Stimulated activated CD4-positive, alpha-beta T cell treated with anti-CD3 and anti-CD28 coated beads, Interleukin-15, amount 100 ng/mL, for 48 hours (primary cell): ENCODE data around the gene HOMER3.

Experiments
- DNase-seq, 2 donors: peaks; one replicate each; pipeline ENCODE4 v3.0.0-alpha.2; 2020; ENCODE audit warnings: low read depth in 2 of 2

Gene HOMER3

DNA sequence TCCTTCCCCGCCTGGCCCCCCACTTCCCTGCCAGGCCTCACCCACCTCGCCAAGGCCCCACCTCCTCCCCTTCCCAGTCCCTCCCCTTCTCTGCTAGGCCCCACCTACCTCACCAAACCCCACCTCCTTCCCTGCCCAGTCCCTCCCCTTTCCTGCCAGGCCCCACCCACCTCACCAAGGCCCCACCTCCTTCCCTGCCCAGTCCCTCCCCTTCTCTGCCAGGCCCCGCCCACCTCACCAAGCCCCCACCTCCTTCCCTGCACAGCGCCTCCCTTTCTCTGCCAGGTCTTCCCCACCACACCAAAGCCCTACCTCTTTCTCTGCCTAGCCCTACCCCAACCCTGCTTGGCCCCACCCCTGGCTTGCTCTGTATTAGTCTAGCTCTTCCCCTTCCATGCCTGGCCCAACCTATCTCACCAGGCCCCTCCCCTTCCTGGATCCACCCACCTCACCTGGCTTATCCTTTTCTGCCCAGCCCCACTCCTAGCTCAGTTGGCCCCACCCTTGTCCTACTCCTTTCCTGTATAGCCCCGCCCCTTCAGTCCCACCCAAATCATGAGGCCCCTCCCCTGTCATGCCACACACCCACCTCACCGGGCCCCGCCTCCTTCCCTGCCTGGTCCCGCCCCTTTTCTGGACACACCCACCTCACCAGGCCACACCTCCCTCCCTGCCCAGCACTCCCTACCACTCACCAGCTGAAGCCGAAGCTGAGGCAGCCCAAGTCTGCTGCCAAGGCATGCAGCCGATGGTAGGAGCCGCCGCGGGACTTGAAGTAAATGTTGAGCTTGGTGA lies 61.2 kb downstream of the HOMER3 start:
- DNase-seq, result peak; percentile 21 to 30
